Stimulated activated CD4-positive, alpha-beta T cell treated with anti-CD3 and anti-CD28 coated beads, Interleukin-4, amount 100 ng/mL, for 24 hours (primary cell): ENCODE data around the gene TMEM17.
"Not testable (repeated sequence)": the region's sequence is repeated elsewhere in the genome, so short reads cannot be mapped to it uniquely, and the experiment has no call there.

Experiments used
- DNase-seq: peaks from one replicate; pipeline ENCODE4 v3.0.0-alpha.2; 2020

The TMEM17 gene, protein sequence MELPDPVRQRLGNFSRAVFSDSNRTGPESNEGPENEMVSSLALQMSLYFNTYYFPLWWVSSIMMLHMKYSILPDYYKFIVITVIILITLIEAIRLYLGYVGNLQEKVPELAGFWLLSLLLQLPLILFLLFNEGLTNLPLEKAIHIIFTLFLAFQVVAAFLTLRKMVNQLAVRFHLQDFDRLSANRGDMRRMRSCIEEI

DNA sequence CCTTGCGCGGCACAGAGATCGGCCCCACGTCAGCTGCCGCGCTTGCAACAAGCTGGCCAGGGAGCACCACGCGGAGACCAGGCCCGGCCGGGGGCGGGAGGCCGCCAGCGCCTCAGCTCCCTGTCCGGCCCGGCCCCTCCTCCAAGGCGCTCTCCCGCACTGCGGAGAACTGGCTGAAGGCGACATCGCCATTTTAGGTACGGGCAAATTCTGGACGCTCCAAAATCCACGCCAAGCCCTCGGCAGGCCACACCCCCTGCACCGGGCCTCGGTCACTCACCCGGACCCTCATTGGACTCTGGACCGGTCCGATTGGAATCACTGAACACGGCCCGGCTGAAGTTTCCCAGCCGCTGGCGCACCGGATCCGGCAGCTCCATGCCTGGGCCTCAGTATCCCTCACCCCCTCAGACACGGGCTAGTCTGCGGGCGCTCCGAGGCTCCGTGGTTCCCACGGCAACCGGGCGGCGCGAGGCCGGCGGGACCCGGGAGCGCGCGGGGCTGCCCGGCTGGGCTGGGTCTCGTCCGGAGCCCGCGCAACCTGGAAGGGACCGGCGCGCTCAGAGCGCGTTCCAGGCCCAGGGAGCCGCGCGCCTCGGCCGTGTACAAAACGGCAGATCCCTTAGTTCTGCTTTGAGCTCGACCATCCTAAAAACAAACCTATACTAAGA lies at the start of gene TMEM17:
TMEM17 (minus strand) TSS at position 446 of the 671 bp plus-strand sequence; CDS start at position 380, 66 bp downstream.
- DNase-seq = peak; percentile 18

DNA sequence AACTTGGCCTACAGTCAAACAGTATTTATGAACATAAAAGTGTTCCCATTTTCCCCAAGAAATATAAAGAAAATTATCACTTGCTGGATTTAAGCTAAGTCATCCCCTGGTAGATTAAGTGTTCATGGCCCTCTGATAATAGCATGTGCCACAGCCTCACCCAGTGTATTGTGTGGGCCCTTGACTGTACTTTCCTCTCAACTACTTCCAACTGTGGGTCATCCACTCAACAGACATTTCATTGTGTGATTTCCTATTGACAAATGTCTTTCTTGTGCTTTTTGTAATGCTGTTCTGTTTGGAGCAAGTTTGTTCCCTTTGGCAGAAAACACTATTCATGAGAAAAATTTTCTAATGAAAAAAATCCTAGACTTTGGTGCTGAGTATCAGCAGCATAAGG lies 48.4 kb upstream of the TMEM17 start:
- no peak for DNase-seq

DNA sequence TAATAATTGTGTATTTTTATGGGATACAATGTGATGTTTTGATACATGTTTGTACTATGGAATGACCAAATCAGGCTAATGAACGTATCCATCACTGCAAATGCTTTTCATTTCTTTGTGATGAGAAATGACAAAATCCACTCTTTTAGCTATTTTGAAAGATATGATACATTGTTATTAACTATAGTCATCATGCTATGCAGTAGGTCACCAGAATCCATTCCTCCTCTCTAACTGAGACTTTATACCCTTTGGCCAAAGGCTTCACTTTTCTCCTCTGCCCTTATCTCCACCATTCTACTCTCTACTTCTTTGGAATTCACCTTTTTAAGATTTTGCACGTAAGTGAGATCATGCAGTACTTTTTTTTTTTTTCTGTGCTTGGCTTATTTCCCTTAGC lies 44.5 kb upstream of the TMEM17 start:
- DNase-seq = no peak

DNA sequence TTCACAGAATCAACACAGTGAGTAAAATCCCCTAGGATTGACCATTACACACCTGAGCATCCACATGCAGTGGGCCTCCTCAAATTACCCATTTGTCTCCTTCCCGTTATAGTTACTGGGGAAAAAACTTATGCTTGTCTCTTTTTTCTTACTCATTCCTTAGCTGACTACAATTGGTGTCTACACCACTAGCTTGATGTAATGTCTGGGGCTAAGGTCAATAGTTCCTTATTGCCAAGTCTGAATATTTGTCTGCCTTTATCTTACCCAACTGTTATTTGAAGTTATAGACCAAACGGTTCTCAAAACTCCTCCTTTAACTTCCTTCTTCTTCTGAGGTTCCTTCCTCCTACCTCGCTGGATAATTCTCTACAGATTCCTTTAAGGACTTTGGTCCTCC lies 41.9 kb upstream of the TMEM17 start:
- no peak for DNase-seq

DNA sequence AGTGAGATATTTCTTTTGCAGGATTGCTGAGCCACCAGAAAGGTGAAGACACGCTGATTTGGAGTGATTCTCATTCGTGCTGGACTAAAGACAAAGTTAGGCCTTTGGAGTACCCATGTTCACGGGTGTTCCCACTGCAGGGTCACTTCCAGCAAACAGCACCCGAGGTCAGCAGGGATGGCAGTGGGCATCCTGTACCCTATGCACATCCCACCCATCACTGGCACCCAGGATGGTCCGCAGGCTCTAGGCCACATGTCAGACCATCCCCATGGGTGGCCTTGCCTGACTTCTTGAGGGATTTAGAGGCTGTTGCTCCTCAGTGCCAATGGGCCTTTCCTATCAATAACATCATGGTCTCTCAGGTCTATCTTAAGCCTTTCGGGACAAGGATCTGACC lies 39.3 kb upstream of the TMEM17 start:
- DNase-seq = no peak

DNA sequence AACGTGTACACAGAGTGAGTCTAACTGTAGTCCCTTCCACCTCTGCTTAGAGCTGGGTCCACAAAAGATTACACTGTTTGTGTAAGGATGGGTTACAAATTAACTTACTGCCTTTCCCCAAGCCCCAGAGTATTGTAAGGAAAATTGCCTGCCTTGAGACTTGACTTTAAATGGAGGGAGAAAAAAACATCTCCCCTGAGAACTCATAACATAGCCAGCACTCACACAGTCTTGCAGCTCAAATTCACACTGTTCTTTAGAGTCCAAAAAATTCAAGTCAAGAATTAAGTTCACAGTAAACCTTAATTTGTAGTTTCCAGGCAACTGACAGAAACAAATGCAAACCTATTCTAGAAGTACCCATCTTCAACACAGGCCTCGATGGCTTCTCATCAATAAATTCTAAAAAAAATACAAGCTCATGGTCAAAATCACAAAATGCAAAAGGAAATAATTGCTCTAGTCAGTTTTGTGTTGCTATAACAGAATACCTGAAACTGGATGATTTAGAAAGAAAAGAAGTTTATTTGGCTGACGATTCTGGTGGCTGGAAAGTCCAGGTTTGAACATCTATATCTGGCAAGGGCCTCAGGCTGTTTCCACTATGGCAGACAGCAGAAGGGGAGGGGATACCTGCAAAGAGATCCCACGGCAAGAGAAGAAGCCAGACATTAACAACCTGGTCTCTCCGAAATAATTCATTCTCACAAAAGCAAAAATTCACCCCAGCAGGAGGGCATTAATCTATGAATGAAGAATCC lies 34.6 kb upstream of the TMEM17 start:
- DNase-seq = no peak

DNA sequence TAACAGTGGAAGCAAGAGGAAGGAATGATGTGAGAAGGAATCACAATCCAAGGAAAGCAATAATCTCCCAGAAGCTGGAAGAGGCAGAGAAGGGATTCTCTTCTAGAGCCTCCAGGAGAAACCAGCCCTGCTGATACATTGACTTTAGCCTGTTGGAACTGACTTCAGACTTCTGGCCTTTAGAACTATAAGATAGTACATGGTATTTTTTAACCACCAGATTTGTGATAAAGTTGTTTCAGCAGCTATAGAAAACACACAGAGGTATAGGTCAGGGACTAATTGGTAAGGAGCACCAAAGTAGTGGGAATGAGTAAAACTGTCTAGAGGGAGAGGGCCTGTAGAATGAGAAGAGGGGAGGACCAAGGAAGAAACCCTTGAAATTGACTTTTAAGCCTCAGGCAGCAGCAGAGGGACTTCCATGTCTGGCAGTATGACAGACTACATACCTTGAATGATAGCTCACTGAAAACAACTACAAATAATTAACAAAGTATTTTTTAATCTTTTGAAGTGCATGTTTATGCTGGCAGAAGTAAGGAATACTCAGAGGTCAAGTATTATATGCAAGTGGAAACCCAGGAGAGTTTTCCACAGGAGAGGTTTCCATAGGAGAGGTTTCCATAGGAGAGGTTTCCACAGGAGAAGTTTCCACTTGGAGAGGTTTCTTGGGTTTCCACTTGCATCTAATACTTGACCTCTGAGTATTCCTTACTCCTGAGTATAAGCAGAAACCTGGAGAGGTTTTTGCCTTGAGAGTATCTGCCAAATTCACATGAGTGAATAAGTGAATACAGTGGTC lies 33.8 kb upstream of the TMEM17 start:
- no peak for DNase-seq

DNA sequence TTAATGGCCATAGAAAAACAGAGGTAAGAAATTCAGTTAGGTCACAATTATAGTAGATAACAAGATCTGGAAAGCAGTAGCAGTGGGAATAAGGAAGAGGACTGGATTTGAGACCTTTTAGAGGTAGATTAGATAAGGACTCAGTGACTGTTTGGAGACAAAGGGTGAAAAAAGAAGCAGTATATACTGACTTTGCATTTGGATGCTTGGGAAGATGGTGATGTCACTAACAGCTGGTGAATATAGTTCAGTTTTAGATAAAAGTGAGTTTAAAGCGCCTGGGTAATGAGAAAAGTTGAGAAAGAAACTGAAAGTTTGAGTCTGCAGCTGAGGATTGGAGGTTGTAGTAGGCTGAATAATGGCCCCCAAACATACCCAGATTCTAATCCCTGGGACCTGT lies 32.8 kb upstream of the TMEM17 start:
- no peak for DNase-seq

DNA sequence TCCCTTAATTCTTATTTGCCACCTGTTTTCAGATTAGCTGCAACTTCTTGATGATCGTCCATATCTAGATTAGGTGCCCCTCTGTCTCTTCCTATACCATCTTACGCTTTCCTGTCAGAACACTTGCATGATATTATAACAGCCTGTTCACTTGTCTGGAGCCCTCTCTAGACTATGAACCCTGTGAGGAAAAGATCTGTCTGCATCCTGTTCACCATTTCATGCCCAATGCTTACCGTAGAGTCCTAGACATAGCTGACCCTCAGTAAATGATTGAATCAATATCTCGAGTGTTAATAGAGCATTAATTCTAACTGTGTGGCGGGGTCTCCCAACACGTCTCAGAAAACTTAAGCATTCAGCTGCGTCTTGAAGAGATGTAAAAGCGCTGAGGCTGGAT lies 31.8 kb upstream of the TMEM17 start:
- no peak for DNase-seq

DNA sequence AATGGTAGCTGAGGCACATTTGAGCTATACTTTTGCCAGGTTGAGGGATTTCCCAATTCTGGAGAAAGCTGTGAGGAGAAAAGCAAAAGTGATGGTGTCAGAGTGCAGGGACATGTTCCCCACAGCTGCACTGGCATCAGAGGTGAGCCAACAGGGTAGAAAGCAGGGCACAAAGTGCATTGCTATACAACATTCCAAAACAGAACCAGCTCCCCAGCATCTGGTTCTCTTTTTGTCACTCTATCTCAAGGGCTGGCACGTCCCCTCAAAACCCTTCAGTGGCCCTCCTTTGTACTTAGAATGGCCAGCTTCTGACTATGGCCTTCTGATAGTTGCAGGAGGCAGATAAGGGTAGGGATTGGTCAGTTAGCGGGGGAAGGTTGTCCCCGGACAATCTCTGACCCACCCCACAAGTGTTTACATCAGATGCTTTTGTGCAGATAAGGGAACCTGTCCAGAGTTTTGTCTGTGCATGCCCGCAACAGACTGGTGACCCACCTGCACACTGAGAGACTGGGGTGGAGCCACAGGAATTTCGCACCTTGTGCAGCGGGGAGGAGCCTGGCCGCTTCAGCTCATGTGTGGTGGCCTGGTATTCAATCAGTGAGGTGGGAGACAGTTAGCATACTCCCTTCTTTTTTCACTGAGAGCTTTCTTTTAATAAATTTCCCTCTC lies 31.0 kb upstream of the TMEM17 start:
- DNase-seq = no peak

DNA sequence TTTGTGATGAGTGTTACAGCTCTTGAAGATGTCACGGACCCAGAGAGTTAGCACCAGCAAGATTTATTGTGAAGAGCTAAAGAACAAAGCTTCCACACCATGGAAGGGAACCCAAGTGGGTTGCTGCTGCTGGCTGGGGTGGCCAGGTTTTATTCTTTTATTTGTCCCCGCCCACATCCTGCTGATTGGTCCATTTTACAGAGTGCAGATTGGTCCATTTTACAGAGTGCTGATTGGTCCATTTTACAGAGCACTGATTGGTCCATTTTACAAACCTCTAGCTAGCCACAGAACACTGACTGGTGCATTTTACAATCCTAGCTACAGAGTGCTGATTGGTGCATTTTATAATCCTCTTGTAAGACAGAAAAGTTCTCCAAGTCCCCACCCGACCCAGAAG lies 29.5 kb upstream of the TMEM17 start:
- not testable (repeated sequence) for DNase-seq

DNA sequence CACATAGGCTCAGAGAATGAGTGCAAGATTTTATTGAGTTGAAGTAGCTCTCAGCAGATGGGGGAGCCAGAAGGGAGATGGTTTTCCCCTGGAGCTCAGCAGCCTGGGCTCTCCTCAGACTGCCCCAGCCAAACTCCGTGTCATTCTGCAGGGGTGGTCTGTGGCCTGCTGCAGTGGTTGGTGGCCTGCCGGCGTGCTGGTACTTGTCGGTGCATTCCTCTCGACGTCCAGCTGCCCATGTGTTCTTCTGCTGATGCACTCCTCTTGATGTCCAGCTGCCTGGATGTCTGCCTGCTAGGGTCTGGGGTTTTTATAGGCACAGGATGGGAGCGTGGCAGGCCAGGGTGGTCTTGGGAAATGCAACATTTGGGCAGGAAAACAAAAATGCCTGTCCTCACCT lies 25.6 kb upstream of the TMEM17 start:
- DNase-seq = no peak

DNA sequence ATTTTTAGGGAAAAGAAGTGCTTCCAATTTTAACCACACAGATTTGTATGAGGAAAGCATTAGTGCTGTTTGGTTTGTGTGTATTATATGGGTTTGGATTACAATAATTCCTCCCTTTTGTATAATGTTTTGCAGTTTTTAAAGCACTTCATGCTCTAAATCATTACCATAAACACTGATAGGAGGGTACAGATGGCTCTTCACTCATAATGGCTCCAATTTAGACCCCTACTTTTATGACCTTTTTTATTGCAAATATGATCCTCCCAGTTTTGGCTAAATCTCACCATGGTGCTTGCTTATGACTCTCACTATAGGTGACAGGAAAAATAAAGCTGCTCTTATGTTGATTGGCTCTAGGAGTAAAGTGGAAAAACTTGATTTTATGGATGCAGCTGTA lies 23.8 kb upstream of the TMEM17 start:
- no peak for DNase-seq

DNA sequence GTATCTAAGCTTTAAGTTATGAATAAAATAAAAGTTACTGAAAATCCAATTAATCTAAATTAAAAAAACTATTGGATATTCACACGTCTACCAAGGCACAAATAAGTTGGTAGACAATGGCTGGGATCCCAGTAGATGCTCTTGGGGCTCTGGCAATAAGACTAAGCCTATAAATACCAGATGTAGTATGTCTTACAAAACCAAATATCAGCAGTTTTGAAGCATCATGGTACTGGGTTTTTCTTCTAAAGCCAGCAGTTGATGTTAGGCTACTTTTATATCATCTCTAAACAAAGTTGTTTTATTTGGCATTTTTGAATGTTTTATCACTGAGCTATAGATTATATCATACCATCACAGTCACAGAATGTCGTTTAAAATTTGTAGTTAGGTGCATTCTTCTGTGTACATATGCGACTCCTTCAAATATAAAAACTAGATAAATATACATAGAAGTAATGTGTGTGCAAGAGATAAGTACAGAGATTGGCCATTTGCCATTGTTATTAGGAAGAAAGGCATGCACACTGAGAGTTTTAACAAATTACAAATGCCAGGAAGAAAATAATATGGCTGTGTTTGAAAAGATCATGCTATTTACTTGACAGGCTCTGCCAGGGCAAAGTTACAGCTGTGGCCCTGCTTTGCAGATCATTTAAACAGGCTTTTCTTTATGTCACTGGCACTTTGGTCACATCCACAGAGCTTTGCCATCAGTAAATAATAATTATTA lies 21.6 kb upstream of the TMEM17 start:
- DNase-seq = no peak

DNA sequence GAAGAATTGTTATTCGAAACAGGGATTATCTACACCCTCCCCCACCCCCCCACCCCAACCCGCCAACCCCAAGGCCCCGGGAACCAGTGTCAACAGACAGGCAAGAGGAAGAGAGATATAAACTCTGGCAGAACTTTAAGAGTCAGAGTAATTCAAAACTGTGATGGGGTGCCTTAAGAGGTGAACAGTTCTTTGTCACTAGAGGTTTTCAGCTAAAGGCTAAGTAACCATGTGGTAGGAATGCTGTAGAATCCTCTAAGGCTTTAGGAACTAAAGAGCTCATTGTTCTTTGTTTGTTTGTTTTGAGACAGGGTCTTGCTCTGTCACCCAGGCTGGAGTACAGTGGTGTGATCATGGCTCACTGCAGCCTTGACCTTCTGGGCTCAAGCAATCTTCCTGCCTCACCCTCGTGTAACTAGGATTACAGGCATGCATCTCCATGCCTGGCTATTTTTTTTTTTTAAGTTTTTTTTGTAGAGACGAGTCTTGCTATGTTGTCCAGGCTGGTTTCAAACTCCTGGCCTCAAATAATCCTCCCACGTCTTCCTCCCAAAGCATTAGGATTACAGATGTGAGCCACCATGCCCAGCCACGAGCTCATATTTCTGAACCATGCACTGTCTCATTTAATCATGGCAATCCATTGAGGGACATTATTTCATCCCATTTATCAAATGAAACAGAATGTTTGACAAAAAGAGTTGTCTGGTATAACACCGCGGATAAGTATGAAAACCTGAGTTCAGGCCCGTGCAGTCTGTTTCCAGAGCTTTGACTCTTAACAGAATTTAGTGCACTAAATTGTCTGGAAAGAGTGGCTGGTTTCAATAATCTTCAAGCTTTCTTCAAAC lies 20.8 kb upstream of the TMEM17 start:
- no peak for DNase-seq

DNA sequence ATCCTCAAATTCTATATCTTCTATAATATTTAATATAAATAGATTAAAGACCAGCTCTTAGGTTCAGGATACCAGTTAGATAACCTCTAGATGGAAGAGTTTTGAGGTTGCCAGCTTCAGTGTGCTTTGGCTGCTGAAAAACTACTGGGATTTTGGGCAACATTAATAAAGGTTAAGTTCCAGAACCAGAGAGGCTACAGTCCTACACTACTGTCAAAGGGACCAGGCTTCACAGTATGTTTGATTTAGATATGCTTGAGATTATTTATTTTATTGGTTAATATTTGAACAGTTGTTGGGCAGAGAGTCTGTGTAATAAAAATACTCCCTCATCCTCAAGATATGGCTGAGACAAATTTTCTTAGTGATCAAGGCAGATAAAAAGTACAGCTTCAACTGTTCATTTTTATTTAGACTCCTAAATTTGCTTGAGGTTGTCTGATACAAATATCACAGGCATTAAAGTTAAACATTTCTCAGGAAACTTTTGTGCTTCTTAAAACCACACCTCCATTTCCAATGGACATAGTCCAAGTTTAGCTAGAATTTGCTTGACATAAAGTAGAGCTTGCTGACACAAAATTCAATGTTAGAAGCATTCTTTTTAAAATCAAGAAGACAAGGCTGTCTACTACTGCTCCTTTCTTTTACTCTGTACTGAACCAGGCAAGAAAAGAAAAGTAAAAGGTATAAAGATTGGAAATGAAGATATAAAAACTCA lies 19.7 kb upstream of the TMEM17 start:
- DNase-seq = no peak

DNA sequence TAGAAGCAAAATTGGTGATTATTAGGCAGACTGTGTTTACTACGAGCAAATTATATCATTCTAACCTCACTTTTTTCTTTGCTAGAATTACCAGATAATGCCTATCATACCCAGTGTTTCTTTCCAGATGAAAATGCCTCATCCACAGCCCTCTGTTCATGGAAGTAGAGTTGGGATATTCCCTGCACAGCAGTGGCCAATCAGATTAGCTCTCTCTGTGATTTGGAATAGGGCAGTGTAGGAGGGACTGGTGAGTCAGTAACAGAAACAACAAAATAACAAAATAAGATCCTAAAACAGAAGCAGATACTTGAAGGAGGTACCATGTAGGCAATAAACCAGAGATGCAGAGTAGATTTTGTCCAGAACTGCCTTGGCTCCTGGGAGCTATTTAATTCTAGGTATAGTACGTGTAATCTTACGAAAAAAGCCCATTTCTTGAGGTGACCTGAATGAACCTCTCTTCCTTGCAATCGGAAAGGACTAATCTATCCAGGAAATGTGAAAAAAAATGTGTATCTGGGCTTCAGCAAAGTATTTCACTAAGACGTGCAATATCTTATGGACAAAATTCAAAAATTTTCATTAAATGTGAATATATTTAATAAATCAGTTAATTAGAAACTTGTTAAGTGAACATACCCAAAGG lies 18.4 kb upstream of the TMEM17 start:
- no peak for DNase-seq

DNA sequence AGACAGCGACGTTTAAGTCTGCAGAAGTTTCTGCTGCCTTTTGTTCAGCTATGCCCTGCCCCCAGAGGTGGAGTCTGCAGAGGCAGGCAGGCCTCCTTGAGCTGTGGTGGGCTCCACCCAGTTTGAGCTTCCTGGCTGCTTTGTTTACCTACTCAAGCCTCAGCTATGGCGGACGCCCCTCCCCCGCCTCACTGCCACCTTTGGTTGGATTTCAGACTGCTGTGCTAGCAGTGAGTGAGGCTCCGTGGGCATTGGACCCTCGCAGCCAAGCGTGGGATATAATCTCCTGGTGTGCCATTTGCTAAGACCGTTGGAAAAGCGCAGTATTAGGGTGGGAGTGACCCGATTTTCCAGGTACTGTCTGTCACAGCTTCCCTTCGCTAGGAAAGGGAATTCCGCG lies 15.1 kb upstream of the TMEM17 start:
- not testable (repeated sequence) for DNase-seq

DNA sequence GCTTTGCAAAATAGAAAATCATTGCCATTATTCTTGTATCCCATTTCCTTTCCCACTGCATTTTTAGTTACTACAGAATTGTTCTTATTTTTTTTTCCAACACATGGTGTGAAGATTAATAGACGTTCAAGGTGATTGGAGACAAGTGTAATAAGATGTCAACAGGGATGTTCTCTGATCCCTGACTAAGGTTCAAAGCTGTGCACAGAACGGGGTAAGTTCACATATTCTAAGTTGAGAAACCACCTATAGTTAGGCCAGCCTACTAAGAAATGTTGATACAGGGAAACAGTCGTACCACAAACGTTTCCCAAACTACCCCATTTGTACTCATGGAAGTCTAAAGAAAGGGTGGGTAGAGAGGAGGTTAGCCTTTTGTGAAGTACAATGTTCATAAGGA lies 6.4 kb upstream of the TMEM17 start:
- DNase-seq = no peak

DNA sequence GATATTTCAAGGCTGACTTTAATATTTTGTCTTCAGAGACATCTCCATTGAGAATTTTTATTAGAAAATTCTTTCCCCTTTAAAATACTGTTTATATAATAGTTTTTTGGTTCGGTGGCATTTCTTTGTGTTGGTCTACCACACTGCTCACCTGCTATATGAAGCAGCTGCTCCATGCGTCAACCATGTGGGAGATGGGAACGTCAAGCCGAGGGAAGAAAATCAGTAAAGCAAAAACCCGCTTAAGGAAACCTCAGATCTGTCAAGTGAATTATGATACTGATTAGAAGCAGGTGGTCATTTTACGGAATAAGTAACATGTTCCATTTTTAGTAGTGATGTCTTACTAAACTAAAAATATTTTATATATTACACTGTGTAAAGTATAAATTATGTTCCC lies 5.6 kb upstream of the TMEM17 start:
- no peak for DNase-seq
